Heart right ventricle (tissue), 16 donors: ENCODE data around the gene CDKL2. TPM values are rescaled to one million over a fixed set of nuclear protein-coding genes. Genes with fewer than 3 reads are reported as not detected.

ENCODE experiments used
- ATAC-seq, 8 donors: fragments of 200-7000 bp; cut with Tn5 transposase; one replicate each; pipeline ENCODE4 v1.9.1; 2020; ENCODE audit warnings: mild to moderate bottlenecking in 8 of 8, moderate library complexity in 8 of 8, moderate number of reproducible peaks in 1 of 8
- DNase-seq, 2 donors: peaks; one replicate each; pipeline ENCODE4 v3.0.0-alpha.2; 2020
- H3K27ac ChIP-seq, 10 donors: fragments of 200-600 bp; sonication (generic) in 2 of 10; one replicate each; pipeline versions ENCODE4 v1.5.0 to v1.8.0; 2020 to 2022; ENCODE audit warnings: mild to moderate bottlenecking in 3 of 10
- H3K27me3 ChIP-seq, 7 donors: fragments of 200-600 bp; one replicate each; pipeline ENCODE4 v1.8.0; 2021 to 2022; ENCODE audit warnings: mild to moderate bottlenecking in 2 of 7
- H3K36me3 ChIP-seq, 9 donors: fragments of 200-600 bp; sonication (generic) in 1 of 9; one replicate each; pipeline versions ENCODE4 v1.5.0 to v1.8.0; 2020 to 2022; ENCODE audit warnings: mild to moderate bottlenecking in 2 of 9
- H3K4me1 ChIP-seq, 9 donors: fragments of 200-600 bp; sonication (generic) in 1 of 9; one replicate each; pipeline versions ENCODE4 v1.5.0 to v1.8.0; 2020 to 2022; ENCODE audit warnings: mild to moderate bottlenecking in 4 of 9
- H3K4me3 ChIP-seq, 10 donors: fragments of 200-600 bp; sonication (generic) in 2 of 10; one replicate each; pipeline versions ENCODE4 v1.5.0 to v1.8.0; 2020 to 2022; ENCODE audit warnings: mild to moderate bottlenecking in 7 of 10, moderate library complexity in 2 of 10
- H3K9me3 ChIP-seq, 11 donors: fragments of 200-600 bp in 10 of 11; sonication (generic) in 2 of 11; one replicate each; pipeline versions ENCODE4 v1.5.0 to v1.8.0; 2013 to 2022; ENCODE audit warnings: mild to moderate bottlenecking in 2 of 11, control low read depth in 1 of 11, moderate library complexity in 1 of 11
- CTCF ChIP-seq, 9 donors: fragments of 200-600 bp; sonication (generic) in 2 of 9; IDR thresholded peaks; one replicate each; pipeline versions ENCODE4 v1.5.0 to v1.8.0; 2021 to 2022; ENCODE audit warnings: antibody characterized with exemption in 9 of 9, mild to moderate bottlenecking in 5 of 9, moderate library complexity in 1 of 9
- WGBS, 2 donors: extraction: QIAGEN DNeasy Blood & Tissue Kit; methylation state at CpG; one replicate each; pipeline ENCODE4 v1.1.7; 2013; ENCODE audit warnings: inconsistent platforms in 1 of 2; 5-methylcytosine and 5-hydroxymethylcytosine counted together
- intact Hi-C, 10 donors: fragments of 100-400 bp; cut with DNase I; formaldehyde crosslinking; loops; one replicate each; pipeline versions ENCODE4 v1.11.1 to v1.14.2; 2022
- polyA plus RNA-seq, 2 donors: library from polyadenylated mRNA; stranded (reverse); fragments of 200-250 nt; gene quantifications; one replicate each; pipeline ENCODE4 v1.2.3, GENCODE V29; 2013
- total RNA-seq, 10 donors: library from RNA; stranded (reverse); fragmentation: NEBNext Ultra II Directional in 3 of 10; extraction: Animal tissue kit (Norgen Biotek cat#: 25700) in 3 of 10; gene quantifications; one replicate each; pipeline versions ENCODE4 v1.2.1 to v1.2.4, GENCODE V29; 2021 to 2023
- donor health status: Arrhythmogenic right ventricular cardiomyopathy.
- donor health status: ischemic (EF 13 %, LVEDD 7.1; RV severe dilation, severe dysfunction).
- donor health status: healthy with polysubstance abuse.
- donor health status: DM: no; HTN: yes; CAD: no.
- donor health status: DM: no; HTN: no; CAD: no.
- donor health status: ischemic (EF 25% LVEDD 6.9; RV normal size, moderate dysfunction).
- donor health status: ischemic (EF 25% LVEDD 5.7; RV mildly dilated, moderate dysfunction).
- donor health status: healthy.
- donor health status: DM: yes; HTN: yes; CAD: no.
- donor health status: Ischemic cardiomyopathy.
- donor health status: ischemic (EF 35%, LVEDD 5.7; RV mildly dilated, moderate dysfunction).
- donor health status: nonischemic (EF 11% LVEDD 7.7; RV severe dilation, severe dysfunction).
- donor health status: DM: yes; HTN: yes; CAD: no.
- donor health status: PGD.
- donor health status: ischemic (EF 29% LVEDD 5.4; RV normal size, mild dysfunction).
- donor health status: nonischemic (EF 23%, LVEDD 6.1; RV moderate dilation, normal function).

The CDKL2 gene
- total and polyA plus RNA-seq, 12 donors, result 0.01 to 0.56 (median 0.31) TPM; not detected in 2

DNA sequence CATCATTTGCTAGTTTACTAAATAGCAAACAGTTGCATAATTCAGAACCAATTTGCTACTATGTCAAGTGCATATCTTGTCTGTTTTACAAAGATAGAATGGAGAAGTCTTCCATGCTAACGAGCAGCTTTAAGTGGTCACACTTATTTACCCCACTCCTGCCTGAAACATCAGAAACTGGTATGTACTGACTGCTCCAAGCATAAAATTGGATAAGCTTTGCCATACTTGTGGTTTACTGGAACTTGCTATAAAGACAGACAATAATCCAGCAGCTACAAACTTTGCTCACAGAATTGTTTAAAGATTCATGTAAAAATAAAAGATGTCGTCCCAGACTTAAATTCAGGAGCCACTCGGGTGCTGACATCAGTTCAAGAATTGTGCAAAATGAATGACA, 13.3 kb upstream of the CDKL2 start:
- no peak overlapping the region for H3K27ac ChIP-seq
- H3K9me3 ChIP-seq, result no peaks in the 10 kb centered on the region
- 70 to 75% methylated on average over 3 of the region's 3 CpGs for WGBS, 2 donors

GRCh38 chr4:75639124-75639695, 8.9 kb upstream of the CDKL2 start:
- peaks cover 0 to 25% (median under 1%) of the 10 kb centered on the region in 9 donors for H3K36me3 ChIP-seq
- TF ChIP-seq CTCF (IDR thresholded peaks at IDR 0.05), result no peak
- DNase-seq, result no peak
- ATAC-seq, result no peak
- H3K4me3 ChIP-seq, result no peak overlapping the region
- no peak overlapping the region for H3K27ac ChIP-seq
- H3K27me3 ChIP-seq, result no peaks in the 10 kb centered on the region
- intact Hi-C loops, result no loop called here
- H3K4me1 ChIP-seq, result peaks cover 0 to 7% (median 0%) of the 10 kb centered on the region in 9 donors
- H3K9me3 ChIP-seq, result no peaks in the 10 kb centered on the region
- 96% methylated on average over 7 of the region's 7 CpGs for WGBS, 2 donors

More for the DNA sequence above, 13.3 kb upstream of the CDKL2 start:
- peaks cover 0 to 70% (median 37%) of the 10 kb centered on the region in 9 donors for H3K36me3 ChIP-seq
- intact Hi-C loops, result no loop called here
- H3K4me3 ChIP-seq, result no peak overlapping the region
- no peaks in the 10 kb centered on the region for H3K27me3 ChIP-seq
- no peak for ATAC-seq
- TF ChIP-seq CTCF (IDR thresholded peaks at IDR 0.05), result no peak
- H3K4me1 ChIP-seq, result peaks cover 0 to 9% (median 0%) of the 10 kb centered on the region in 9 donors
- no peak for DNase-seq

DNA sequence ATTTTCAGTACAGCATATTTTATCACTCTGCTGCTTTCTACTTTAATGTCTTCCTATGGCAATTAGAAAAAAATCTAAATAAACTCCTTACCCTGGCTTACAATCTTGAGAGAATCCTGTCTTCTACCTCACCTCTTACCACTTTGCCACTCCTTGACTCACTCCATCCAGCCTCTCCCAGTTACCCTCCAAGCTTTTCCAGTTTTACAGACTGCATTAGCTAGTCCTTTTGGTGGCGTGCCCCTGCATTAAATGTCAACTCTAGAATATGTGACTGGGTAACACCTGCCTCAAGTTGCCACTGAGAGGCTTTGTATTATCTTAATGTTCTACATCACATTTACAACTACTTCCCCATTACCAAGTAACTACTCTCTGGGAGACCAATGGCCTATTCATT, 7.5 kb upstream of the CDKL2 start:
- TF ChIP-seq CTCF (IDR thresholded peaks at IDR 0.05), result no peak
- H3K9me3 ChIP-seq, result no peaks in the 10 kb centered on the region
- no peaks in the 10 kb centered on the region for H3K27me3 ChIP-seq
- H3K36me3 ChIP-seq, result peaks cover 0 to 12% (median 0%) of the 10 kb centered on the region in 9 donors
- no peak overlapping the region for H3K27ac ChIP-seq
- WGBS, 2 donors, result 100% methylated on average over 1 of the region's 1 CpG
- no peak for DNase-seq
- H3K4me3 ChIP-seq, result no peak overlapping the region
- H3K4me1 ChIP-seq, result no peaks in the 10 kb centered on the region
- ATAC-seq, result no peak
- intact Hi-C loops, result no loop called here

DNA sequence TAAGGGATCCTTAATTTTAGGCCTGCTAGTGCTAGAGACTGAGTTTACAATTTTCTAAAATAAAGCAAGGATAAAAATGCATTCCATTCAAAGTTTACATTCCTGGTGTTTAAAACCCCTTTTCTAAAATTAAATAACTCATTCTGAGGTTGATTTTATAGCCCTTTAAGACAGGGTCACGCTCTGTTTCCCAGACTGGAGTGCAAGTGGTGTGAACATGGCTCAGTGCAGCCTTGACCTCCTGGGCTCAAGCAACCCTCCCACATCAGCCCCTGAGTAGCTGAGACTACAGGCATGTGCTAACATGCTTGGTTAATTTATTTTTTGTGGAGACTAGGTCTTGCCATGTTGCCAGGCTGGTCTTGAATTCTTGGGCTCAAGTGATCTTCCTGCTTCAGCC, 6.8 kb upstream of the CDKL2 start:
- intact Hi-C loops, result no loop called here
- TF ChIP-seq CTCF (IDR thresholded peaks at IDR 0.05), result no peak
- Histone ChIP-seq H3K9me3 (no peaks in the 10 kb centered on the region), H3K4me3 (no peak overlapping the region), H3K27ac (no peak overlapping the region), H3K36me3 (peaks cover 0 to 6% (median 0%) of the 10 kb centered on the region in 9 donors), H3K27me3 (no peaks in the 10 kb centered on the region), H3K4me1 (no peaks in the 10 kb centered on the region)
- 92% methylated on average over 1 of the region's 1 CpG for WGBS, 2 donors
- ATAC-seq, result no peak
- DNase-seq, result no peak
